GM18507 (cell line): ENCODE measurements around the gene JPT2.

Source experiments
- DNase-seq: peaks from one replicate; pipeline ENCODE4 v3.0.0; 2011; ENCODE audit warnings: low read depth; ENCODE audit not compliant: insufficient read length; ENCODE audit errors: extremely low spot score
- FAIRE-seq: peaks from 2 replicates; lab custom pipeline; 2011; peaks lifted over from hg19 to GRCh38; lab: Jason Lieb, UNC

Gene JPT2

GRCh38 chr16:1651094-1651973, 26.7 kb upstream of the JPT2 start:
- DNase-seq: no peak
- FAIRE-seq: peak; percentile 52

GRCh38 chr16:1651974-1652312, 26.1 kb upstream of the JPT2 start:
- FAIRE-seq (no peak), DNase-seq (no peak)

- DNase-seq (no peak), FAIRE-seq (no peak)
Observed at GRCh38 chr16:1653023-1653422, 25.1 kb upstream of the JPT2 start.

GRCh38 chr16:1654505-1655268, 23.4 kb upstream of the JPT2 start:
- FAIRE-seq: no peak
- no peak for DNase-seq

GRCh38 chr16:1655269-1655807, 22.7 kb upstream of the JPT2 start:
- DNase-seq (no peak), FAIRE-seq (no peak)

GRCh38 chr16:1655909-1656807, 21.9 kb upstream of the JPT2 start:
- no peak for FAIRE-seq
- DNase-seq: no peak

- DNase-seq: no peak
- FAIRE-seq: no peak
Observed at GRCh38 chr16:1656808-1657617, 21.1 kb upstream of the JPT2 start.

GRCh38 chr16:1657841-1658240, 20.2 kb upstream of the JPT2 start:
- FAIRE-seq (no peak), DNase-seq (no peak)

- FAIRE-seq: no peak
Observed at GRCh38 chr16:1659031-1659430, 19.0 kb upstream of the JPT2 start.

GRCh38 chr16:1661826-1662225, 16.3 kb upstream of the JPT2 start:
- FAIRE-seq: no peak

More at GRCh38 chr16:1659031-1659430, 19.0 kb upstream of the JPT2 start:
- DNase-seq: no peak

GRCh38 chr16:1662543-1662942, 15.5 kb upstream of the JPT2 start:
- no peak for FAIRE-seq
- no peak for DNase-seq

More at GRCh38 chr16:1661826-1662225, 16.3 kb upstream of the JPT2 start:
- no peak for DNase-seq

- DNase-seq: no peak
- FAIRE-seq: no peak
Observed at GRCh38 chr16:1665829-1666228, 12.2 kb upstream of the JPT2 start.

- FAIRE-seq: no peak
- DNase-seq: no peak
Observed at GRCh38 chr16:1666316-1666715, 11.8 kb upstream of the JPT2 start.

GRCh38 chr16:1667271-1667670, 10.8 kb upstream of the JPT2 start:
- DNase-seq: no peak
- FAIRE-seq: no peak

GRCh38 chr16:1667916-1668315, 10.2 kb upstream of the JPT2 start:
- no peak for DNase-seq
- FAIRE-seq: no peak

- no peak for FAIRE-seq
- no peak for DNase-seq
Observed at GRCh38 chr16:1668612-1669319, 9.3 kb upstream of the JPT2 start.

- DNase-seq (no peak), FAIRE-seq (no peak)
Observed at GRCh38 chr16:1669698-1670097, 8.4 kb upstream of the JPT2 start.

- FAIRE-seq (no peak), DNase-seq (no peak)
Observed at GRCh38 chr16:1670371-1670770, 7.7 kb upstream of the JPT2 start.
